ENCODE measurements around the gene CYP27A1.

Gene CYP27A1

GRCh38 chr2:218746470-218746795, 35.5 kb upstream of the CYP27A1 start:
- TF ChIP-seq CSDC2 (CRISPR knock-in tag; IDR thresholded peaks at IDR 0.05) (no peak), PPARA (CRISPR knock-in tag; IDR thresholded peaks at IDR 0.05; ENCODE audit: borderline replicate concordance) (no peak), ESRRG (CRISPR knock-in tag; IDR thresholded peaks at IDR 0.05) (no peak), OSR1 (CRISPR knock-in tag; IDR thresholded peaks at IDR 0.05) (no peak), PATZ1 (CRISPR knock-in tag; IDR thresholded peaks at IDR 0.05; ENCODE audit: borderline replicate concordance) (no peak), TCF4 (CRISPR knock-in tag; IDR thresholded peaks at IDR 0.05; ENCODE audit: borderline replicate concordance) (no peak), TOX (CRISPR knock-in tag; IDR thresholded peaks at IDR 0.05; ENCODE audit: borderline replicate concordance) (no peak)
- TF ChIP-seq, protein P1, sequence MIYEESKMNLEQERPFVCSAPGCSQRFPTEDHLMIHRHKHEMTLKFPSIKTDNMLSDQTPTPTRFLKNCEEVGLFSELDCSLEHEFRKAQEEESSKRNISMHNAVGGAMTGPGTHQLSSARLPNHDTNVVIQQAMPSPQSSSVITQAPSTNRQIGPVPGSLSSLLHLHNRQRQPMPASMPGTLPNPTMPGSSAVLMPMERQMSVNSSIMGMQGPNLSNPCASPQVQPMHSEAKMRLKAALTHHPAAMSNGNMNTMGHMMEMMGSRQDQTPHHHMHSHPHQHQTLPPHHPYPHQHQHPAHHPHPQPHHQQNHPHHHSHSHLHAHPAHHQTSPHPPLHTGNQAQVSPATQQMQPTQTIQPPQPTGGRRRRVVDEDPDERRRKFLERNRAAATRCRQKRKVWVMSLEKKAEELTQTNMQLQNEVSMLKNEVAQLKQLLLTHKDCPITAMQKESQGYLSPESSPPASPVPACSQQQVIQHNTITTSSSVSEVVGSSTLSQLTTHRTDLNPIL (CRISPR knock-in tag; IDR thresholded peaks at IDR 0.05; ENCODE audit: low read depth) = no peak
- ATAC-seq = no peak

GRCh38 chr2:218746960-218747359, 35.0 kb upstream of the CYP27A1 start:
- no peak for ATAC-seq
- TF ChIP-seq, protein P1 (CRISPR knock-in tag; IDR thresholded peaks at IDR 0.05; ENCODE audit: low read depth) = no peak
- no peak for TF ChIP-seq TCF4 (CRISPR knock-in tag; IDR thresholded peaks at IDR 0.05; ENCODE audit: borderline replicate concordance)
- no peak for TF ChIP-seq PATZ1 (CRISPR knock-in tag; IDR thresholded peaks at IDR 0.05; ENCODE audit: borderline replicate concordance)
- TF ChIP-seq POU6F1 (CRISPR knock-in tag; IDR thresholded peaks at IDR 0.05; ENCODE audit: borderline replicate concordance, low read depth) = no peak
- TF ChIP-seq ESRRG (CRISPR knock-in tag; IDR thresholded peaks at IDR 0.05) = no peak
- TF ChIP-seq ZC3H10 (CRISPR knock-in tag; IDR thresholded peaks at IDR 0.05) = no peak
- TF ChIP-seq ISL1 (CRISPR knock-in tag; IDR thresholded peaks at IDR 0.05) = no peak
- no peak for TF ChIP-seq ZNF8 (CRISPR knock-in tag; IDR thresholded peaks at IDR 0.05)
- TF ChIP-seq ZFP30 (CRISPR knock-in tag; IDR thresholded peaks at IDR 0.05) = no peak
- TF ChIP-seq PPARA (CRISPR knock-in tag; IDR thresholded peaks at IDR 0.05; ENCODE audit: borderline replicate concordance) = no peak
- TF ChIP-seq ZFP3 (CRISPR knock-in tag; IDR thresholded peaks at IDR 0.05) = no peak
- TF ChIP-seq RARB (CRISPR knock-in tag; IDR thresholded peaks at IDR 0.05) = no peak
- TF ChIP-seq ZNF70 (CRISPR knock-in tag; IDR thresholded peaks at IDR 0.05) = no peak
- no peak for TF ChIP-seq BACH2 (CRISPR knock-in tag; IDR thresholded peaks at IDR 0.05; ENCODE audit: borderline replicate concordance)
- TF ChIP-seq CSRNP3 (CRISPR knock-in tag; IDR thresholded peaks at IDR 0.05) = no peak
- TF ChIP-seq ZNF565 (CRISPR knock-in tag; conservative IDR thresholded peaks at IDR 0.05; ENCODE audit: low read depth) = no peak
- TF ChIP-seq CSDC2 (CRISPR knock-in tag; IDR thresholded peaks at IDR 0.05) = no peak
- no peak for TF ChIP-seq ARNTL (CRISPR knock-in tag; IDR thresholded peaks at IDR 0.05; ENCODE audit: borderline replicate concordance, low read depth)

DNA sequence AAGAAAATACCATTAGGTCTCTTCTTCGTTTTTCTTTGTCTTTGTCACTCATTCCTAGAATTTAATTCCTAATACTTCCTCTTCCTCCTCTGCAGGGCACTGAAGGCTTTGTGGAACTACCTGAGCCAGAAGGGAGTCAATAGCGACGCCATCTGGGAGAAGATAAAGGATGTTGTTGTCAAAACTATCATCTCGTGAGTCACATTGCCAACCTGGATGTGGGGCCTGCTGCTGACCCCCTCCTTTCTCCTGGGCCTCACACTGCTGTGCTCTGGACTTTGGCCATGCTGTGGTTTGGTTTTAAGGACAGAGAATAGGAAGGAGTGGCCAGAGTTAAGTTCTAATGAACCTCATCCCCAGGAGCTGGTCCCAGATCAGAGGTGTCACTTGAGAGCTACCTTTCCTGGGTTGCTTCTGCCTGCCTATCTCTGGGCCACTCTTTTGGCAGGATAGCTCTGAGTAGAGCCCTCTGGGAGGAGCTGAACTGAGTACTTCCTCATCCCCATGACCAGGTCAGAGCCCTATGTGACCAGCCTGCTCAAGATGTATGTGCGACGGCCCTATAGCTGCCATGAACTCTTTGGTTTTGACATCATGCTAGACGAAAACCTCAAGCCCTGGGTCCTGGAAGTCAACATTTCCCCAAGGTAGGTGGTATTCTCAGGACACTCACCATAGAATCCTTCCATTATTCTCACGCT, 33.1 kb upstream of the CYP27A1 start:
- no peak for ATAC-seq
- TF ChIP-seq, protein P1 (CRISPR knock-in tag; IDR thresholded peaks at IDR 0.05; ENCODE audit: low read depth) = no peak
- TF ChIP-seq SNAI2 (CRISPR knock-in tag; IDR thresholded peaks at IDR 0.05) = no peak
- TF ChIP-seq OSR1 (CRISPR knock-in tag; IDR thresholded peaks at IDR 0.05) = no peak
- TF ChIP-seq POU6F1 (CRISPR knock-in tag; IDR thresholded peaks at IDR 0.05; ENCODE audit: borderline replicate concordance, low read depth) = no peak
- no peak for TF ChIP-seq ZNF70 (CRISPR knock-in tag; IDR thresholded peaks at IDR 0.05)

All from SK-N-SH treated with all-trans-retinoic acid at 6 μM for 48 hours (cell line).